ENCODE data around the gene TSC2.

DNA sequence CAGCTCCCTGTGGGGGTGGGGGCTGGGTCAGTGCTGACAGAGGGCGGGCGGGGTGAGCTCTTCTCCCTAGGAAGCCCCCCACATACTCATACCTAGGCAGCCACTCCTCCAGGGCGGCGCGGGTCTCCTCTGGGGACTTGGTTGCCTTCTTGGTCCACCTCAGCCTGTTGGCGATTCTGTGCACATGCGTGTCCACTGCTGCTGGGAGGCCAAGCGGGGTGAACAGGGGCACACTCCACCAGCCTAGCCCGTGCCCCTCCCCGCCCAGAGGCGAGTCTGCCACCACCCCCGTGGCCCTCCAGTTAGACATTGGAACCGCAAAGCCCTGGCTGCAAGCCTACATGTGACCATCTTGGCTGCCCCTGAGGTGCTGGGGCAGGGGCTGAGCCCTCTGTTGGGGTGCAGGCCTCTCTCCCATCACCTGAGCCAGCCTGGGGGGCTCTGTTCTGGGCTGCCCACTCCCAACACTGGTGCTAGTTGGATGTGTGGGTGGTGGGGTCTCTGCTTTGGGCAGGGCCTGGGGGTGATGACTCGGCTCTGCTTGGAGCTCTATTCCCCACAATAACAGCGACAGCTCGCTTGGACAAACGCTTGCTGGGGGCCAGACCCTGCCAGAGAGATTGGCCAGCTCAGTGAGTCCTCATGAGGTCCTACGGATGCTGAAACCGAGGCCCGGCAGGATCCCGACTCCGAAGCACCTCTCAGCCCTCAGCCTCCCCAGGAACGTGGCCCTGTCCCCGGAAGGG, 7.6 kb upstream of the TSC2 start:
- TF ChIP-seq, protein P1, sequence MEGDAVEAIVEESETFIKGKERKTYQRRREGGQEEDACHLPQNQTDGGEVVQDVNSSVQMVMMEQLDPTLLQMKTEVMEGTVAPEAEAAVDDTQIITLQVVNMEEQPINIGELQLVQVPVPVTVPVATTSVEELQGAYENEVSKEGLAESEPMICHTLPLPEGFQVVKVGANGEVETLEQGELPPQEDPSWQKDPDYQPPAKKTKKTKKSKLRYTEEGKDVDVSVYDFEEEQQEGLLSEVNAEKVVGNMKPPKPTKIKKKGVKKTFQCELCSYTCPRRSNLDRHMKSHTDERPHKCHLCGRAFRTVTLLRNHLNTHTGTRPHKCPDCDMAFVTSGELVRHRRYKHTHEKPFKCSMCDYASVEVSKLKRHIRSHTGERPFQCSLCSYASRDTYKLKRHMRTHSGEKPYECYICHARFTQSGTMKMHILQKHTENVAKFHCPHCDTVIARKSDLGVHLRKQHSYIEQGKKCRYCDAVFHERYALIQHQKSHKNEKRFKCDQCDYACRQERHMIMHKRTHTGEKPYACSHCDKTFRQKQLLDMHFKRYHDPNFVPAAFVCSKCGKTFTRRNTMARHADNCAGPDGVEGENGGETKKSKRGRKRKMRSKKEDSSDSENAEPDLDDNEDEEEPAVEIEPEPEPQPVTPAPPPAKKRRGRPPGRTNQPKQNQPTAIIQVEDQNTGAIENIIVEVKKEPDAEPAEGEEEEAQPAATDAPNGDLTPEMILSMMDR (IDR thresholded peaks at IDR 0.05) = no peak
- TF ChIP-seq POLR2A (IDR thresholded peaks at IDR 0.05) = no peak
- TF ChIP-seq EP300 (IDR thresholded peaks at IDR 0.05) = no peak
